GM08714 (cell line): Measurements from ENCODE around the gene HS3ST6.
"Not testable (repeated sequence)": the region's sequence is repeated elsewhere in the genome, so short reads cannot be mapped to it uniquely, and the experiment has no call there.

Source experiments
- H3K4me3 ChIP-seq: fragments of 200-500 bp; sonication (Bioruptor generic); 2 replicates; pipeline ENCODE4 v1.5.1; 2014; ENCODE audit warnings: mild to moderate bottlenecking, low read length, inconsistent platforms
- ZNF274 ChIP-seq: IDR thresholded peaks from 2 replicates; pipeline ENCODE4 v1.6.1; 2012; ENCODE audit warnings: mild to moderate bottlenecking, low read depth, low read length

HS3ST6 gene

DNA sequence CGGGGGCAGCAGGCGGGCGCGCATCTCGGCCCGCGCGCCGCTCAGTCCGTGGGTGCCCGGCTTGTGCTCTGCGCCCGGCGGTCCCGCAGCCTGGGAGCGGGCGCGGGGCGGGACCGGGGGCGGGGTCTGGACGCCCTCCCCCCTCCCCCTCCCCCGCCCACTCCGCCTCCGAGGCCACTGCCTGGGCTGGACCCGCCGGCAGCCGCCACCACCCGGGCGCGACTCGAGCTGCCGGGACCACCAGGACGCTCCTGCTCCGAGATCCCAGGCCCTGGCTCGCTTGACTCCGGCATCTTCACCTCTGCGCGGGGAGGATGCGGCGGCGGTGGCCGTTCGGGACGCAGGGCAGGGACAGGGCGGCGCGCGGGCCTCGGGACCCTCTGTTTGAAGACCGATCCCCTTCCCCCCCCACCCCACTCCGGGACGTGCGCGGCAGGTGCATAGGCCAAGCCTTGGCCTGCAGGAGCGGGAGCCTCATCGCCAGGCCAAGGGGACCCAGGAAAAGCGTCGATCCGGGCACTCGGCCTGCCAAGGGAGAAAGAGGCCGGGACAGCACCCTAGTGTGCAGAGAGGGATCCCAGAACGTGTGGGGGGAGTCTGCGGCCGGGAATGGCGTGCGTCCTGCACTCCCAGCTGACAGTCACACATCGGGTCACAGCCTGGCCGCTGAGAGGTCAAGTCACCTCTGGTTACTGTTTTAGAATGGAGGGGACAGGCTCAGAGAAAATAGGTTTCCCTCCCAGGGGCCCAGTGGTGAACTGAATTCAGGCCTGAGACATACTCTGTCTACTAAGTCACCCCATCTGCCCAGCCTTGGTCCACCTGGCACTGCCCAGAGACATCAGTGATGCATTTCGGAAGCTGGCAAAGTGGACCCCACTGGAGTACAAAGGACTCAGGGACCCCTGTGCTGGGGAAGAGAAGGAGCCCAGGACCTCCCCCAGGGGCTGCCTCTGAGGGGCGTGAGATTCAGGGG lies at the start of gene HS3ST6:
TSS of gene HS3ST6 (minus strand) at position 65 of the 976 bp plus-strand sequence. CDS start 92 bp downstream, outside the sequence.
- no peak within 1 kb of the TSS for H3K4me3 ChIP-seq
- no peak for TF ChIP-seq ZNF274

DNA sequence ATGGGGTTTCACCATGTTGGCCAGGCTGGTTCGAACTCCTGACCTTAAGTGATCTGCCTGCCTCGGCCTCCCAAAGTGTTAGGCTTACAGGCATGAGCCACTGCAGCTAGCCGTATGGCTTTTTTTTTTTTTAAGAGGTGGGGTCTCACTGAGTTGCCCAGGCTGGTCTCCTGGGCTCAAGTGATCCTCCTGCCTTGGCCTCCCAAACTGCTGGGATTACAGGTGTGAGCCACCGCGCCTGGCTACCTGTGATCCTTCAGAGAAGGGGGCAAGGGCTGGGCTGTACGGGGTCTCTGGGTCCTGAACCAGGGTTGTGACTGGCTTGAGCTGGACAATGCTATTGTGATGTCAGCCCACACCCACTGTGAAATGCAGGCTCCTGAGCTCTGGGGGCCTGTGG lies 48.2 kb upstream of the HS3ST6 start, which contains the start of gene RNF151:
TSS of gene RNF151 (plus strand) at position 397 of the 400 bp plus-strand sequence. CDS start 26 bp downstream, outside the sequence.
- H3K4me3 ChIP-seq = peak within 1 kb of the TSS; percentile 95
- TF ChIP-seq ZNF274 = no peak

DNA sequence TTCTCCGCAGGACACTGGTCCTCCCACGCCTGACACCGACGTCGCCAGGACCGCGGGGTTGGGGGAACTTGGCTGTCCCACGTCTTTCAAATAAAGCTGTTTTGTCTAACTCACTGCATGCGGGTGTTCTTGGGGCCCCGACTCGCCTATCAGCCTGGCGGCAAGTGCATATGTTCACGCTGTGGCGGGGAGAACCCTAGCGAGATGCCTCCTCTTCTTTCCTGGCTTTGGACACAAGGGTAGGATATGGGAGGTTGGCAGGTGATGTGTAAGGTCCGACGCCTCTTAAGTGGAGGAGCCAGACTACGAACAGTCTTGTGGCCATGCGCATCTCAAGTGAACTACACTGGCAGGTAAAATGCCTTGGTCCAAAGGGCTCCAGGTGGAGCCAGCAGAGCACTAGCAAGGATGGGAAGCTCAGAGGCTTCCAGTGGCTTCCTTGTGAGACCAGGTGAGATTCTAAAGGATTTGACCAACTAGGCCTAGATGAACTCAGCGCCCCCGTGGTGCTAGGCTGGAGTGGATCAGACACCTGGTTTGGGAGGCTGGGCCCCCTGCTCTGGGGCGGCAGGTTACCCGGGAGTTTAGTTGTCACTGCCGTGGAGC lies 47.3 kb upstream of the HS3ST6 start:
- no peak for TF ChIP-seq ZNF274
- peak overlapping the region; percentile 95 for H3K4me3 ChIP-seq

DNA sequence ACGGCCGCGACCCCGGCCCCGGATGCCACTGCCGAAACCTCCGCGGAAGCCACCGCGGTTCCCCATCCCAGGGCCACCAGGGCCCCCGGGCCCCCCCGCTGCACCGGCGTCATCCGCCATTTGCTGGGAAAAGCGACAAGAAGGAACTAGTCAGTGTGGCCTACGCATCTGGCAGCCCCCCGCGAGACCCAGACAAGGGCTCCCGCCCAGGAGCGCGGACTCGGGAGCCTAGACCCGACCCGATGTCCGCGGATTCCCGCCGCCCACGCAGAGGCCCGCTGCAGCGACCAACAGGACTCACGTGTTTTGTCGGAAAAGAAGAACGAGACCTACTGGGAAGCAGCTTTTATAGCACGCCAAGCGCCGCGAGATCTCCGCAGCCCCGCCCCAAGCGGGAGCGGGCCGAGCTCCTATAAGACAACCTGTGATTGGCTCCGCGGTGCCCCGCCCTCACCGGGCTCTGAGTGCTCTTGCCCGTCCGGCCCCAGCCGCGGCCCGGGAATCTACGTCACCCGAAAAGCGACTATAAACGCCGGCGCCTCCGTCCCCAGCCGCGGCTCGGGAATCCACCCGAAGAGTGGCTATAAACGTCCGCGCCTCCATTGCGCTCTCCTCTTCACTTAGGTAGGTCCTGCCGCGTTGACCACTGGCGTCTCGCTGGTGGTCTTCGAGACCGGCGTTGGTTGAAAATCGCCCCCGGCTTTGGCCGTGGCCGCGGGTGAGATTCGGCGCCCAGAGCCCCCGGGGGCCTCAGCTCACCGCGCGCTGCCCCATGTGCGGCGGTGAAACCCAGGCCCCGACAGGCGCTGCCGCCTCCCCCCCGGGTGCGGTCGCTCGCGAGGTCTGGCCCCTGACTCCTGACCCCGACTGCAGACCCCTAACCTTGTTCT lies 46.5 kb upstream of the HS3ST6 start, which contains the start of gene RPS2:
TSS of gene RPS2 (minus strand) at position 321 of the 890 bp plus-strand sequence. CDS start at position 120, 201 bp downstream.
- TF ChIP-seq ZNF274 = no peak
- H3K4me3 ChIP-seq = peak within 1 kb of the TSS; percentile 95

DNA sequence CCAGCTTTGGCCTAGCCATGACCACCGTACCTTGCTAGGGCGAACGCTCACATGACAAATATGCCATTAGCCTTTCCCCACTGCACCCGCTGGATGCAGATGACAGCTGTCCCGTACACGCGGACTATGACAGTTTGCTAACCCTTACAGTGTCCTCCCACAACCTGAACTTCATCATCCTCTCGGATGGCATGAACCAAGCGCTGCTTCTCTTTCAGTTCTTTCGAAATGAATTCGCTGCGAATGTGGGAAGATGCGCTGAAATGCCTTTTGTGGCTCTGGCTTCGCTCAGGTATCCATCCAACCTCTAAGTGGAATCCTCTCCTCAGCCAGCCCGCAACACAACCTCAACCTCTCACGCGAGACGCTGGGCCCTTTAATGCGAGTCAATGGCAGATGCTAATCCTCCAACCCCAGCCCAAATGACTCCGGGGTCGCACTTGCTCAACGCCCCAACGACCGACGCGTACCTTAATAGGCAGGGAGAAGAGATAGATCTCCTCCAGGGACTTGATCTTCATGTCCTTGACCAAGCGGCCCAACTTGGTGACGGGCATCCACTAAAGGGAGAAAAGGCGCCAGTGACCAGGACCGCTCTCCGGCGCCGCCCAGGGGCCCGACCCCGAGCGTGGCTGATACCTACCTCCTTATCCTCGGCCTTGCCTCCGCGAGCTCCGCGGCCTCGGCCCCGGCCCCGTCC lies 45.7 kb upstream of the HS3ST6 start:
- H3K4me3 ChIP-seq = peak overlapping the region; percentile 95
- no peak for TF ChIP-seq ZNF274

DNA sequence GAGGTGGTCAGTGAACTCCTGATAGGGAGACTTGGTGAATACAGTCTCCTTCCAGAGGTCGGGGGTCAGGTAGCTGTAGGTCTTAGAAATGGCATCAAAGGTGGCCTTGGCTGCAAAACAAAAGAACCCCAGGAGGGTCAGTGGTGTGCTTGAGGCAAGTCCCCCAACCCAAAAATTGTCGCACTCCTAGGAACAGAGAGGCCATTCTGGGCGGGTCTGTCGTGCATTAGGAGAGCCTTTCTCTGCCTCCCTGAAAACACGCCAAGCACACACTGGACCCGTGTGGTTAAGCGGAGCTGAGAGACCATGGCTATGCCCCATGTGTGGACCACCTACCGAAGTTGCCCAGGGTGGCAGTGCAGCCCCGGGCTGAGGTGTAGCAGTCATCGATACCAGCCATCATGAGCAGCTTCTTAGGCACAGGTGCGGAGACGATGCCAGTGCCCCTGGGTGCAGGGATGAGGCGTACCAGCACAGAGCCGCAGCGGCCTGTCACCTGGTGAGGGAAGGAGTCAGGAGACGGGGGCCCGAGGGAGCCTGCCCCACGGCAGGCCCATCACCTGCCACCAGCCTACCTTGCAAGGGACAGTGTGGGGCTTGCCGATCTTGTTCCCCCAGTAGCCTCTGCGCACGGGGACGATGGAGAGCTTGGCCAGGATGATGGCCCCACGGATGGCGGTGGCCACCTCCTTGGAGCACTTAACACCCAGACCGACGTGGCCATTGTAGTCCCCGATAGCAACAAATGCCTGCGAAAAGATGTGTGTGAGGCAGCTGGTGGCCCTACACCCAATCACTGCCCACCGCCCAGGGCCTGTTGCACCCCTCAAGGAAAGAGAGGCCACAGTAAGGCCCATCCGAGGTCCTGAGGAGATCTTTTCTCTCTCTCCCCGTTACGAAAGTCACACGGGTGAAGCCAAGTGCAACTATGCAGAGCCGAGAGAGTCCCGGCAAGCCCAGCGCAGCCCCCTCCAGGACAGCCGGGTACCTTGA lies 44.2 kb upstream of the HS3ST6 start:
- peak overlapping the region; percentile 95 for H3K4me3 ChIP-seq

DNA sequence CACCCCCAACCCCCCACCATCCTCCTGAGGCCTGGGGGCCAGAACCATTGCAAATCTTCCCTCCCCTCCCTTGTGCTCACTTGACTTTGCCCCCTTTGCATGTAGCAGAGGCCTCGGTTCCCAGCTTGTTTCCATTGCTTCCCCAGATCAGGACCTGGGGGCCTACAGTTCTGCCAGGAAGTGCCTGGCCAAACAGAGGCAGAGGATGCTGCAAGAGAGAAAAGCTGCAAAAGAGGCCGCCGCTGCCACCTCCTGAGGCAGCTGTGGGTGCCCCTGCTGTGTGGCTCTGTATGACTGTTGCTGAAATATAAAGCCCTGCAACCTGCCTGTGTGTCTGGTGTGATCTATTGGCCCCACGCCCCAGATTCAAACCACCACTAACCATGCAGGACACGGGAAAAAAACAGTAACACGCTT lies 43.4 kb upstream of the HS3ST6 start:
- H3K4me3 ChIP-seq = no peak overlapping the region
- TF ChIP-seq ZNF274 = no peak

DNA sequence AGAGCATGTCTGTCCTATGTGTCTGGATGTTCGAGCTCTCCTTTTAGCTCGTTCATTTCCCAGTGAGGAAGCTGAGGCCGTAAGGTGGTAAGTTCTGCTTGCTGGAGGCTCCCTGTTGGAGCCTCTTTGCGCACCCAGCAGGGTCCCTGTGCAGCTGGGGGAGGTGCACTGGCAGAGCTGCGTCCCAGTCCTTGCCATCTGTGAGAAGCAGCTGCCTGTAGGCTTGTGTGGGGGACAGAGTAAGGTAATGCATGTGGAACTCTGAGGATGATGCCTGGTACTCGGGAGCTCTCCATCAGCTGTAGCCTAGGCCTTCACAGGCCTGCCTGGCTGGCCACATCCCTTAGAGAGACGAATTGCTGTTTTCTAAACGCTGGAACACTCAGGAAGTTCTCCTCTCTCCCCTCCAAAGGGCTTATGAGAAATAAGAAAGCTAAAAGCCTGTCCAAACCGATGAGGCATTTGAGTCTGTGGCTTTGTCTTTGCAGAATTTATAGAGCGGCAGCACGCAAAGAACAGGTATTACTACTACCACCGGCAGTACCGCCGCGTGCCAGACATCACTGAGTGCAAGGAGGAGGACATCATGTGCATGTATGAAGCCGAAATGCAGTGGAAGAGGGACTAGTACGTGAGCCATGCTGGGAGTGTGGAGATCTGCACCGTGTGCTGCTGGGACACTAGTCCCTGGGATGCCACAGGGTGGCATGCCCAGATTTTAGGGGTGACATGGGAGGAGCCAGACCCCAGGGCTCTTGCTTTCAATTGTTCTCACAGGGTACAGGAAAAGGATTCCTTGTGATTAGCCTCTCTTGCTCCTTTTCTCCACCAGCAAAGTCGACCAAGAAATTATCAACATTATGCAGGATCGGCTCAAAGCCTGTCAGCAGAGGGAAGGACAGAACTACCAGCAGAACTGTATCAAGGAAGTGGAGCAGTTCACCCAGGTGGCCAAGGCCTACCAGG lies 42.7 kb upstream of the HS3ST6 start:
- no peak for TF ChIP-seq ZNF274
- H3K4me3 ChIP-seq = peak overlapping the region; percentile 88; the same call in 1 of the 2 replicates

DNA sequence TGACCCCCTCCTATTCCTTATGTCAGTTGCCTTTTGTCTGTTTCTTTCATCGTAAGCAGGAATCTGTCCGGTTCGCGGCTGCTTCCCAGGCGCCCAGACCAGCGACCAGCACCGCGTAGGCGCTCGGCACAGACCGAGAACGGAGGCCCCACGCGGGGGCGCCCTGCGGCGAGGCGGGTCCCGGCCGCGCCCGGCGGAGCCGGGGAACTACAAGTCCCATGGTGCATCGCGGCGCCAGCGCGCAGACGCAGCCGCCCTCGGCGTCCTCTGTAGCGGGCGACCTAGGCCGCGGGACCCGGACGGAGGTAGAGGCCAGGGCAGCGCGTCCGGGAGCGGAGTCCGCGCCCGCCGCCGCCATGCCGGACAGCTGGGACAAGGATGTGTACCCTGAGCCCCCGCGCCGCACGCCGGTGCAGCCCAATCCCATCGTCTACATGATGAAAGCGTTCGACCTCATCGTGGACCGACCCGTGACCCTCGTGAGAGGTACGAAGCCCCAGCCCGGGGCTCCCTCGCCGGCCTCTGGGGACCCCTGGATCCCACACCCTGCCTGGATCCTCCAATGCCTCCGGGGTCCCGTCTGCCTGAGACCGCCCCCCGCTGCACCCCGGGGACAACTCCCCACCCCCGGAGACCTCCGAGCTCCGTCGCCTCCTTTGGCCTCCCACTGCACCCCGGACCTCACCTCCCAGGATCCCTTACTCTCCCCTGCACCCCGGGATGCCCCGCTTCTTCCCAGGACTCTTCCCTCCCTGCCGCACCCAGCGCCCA lies 41.2 kb upstream of the HS3ST6 start, which contains the start of gene NDUFB10:
TSS of gene NDUFB10 (plus strand) at position 270 of the 771 bp plus-strand sequence. CDS start at position 357, 87 bp downstream.
- H3K4me3 ChIP-seq = peak within 1 kb of the TSS; percentile 88
- TF ChIP-seq ZNF274 = no peak

DNA sequence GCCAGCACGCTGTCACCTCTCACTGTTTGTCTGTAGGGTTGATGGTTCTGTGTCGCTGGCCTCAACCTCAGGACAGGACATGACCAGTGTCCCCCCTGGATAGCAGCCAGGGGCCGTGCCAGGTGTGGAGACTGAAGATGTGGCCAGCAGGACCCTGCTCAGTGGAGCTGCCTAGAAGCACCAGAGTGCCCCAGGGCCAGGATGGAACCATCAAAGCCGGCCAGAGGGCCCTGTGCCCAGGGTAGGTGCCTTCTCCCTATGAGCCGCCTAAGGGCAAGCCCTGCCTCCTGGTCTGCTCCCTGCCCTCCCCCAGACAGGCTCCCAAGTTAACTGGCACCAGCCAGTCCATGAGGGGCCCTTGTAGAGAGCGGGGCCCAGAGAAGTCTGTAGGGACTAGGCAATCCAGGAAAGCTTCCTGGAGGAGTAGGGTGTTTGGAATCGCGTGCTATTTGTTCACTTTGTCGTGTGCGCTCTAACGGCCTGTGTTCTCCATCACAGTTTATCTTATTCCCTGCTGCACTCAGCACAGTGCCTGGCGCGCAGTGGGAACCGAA lies 40.6 kb upstream of the HS3ST6 start:
- no peak overlapping the region; the same call in 1 of the 2 replicates for H3K4me3 ChIP-seq
- TF ChIP-seq ZNF274 = no peak

DNA sequence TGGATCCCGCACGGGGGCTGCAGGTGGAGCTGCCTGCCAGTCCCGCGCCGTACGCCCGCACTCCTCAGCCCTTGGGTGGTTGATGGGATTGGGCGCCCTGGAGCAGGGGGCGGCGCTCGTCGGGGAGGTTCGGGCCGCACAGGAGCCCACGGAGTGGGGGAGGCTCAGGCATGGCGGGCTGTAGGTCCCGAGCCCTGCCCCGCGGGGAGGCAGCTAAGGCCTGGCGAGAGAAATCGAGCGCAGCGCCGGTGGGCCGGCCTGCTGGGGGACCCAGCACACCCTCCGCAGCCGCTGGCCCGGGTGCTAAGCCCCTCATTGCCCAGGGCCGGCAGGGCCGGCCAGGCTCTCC lies 39.9 kb upstream of the HS3ST6 start:
- not testable (repeated sequence) for H3K4me3 ChIP-seq

DNA sequence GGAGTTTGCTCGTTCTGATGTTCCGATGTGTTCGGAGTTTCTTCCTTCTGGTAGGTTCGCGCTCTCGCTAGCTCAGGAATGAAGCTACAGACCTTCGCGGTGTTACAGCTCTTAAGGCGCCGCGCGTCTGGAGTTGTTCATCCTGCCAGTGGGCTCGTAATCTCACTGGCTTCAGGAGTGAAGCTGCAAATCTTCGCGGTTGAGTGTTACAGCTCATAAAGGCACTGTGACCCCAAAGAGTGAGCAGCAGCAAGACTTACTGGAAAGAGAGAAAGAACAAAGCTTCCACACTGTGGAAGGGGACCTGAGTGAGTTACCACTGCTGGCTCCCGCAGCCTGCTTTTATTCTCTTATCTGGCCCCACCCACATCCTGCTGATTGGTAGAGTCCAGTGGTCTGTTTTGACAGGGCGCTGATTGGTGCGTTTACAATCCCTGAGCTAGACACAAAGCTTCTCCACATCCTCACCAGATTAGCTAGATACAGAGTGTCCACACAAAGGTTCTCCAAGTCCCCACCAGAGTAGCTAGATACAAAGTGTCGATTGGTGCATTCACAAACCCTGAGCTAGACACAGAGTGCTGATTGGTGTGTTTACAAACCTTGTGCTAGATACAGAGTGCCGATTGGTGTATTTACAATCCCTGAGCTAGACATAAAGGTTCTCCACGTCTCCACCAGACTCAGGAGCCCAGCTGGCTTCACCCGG lies 39.4 kb upstream of the HS3ST6 start:
- not testable (repeated sequence) for H3K4me3 ChIP-seq
